ENCODE results near the gene FOXL1. TPM values are rescaled to one million over a fixed set of nuclear protein-coding genes. Genes with fewer than 3 reads are reported as not detected.

Gene FOXL1
- polyA plus RNA-seq, 1 experiment: 4.9 TPM

DNA sequence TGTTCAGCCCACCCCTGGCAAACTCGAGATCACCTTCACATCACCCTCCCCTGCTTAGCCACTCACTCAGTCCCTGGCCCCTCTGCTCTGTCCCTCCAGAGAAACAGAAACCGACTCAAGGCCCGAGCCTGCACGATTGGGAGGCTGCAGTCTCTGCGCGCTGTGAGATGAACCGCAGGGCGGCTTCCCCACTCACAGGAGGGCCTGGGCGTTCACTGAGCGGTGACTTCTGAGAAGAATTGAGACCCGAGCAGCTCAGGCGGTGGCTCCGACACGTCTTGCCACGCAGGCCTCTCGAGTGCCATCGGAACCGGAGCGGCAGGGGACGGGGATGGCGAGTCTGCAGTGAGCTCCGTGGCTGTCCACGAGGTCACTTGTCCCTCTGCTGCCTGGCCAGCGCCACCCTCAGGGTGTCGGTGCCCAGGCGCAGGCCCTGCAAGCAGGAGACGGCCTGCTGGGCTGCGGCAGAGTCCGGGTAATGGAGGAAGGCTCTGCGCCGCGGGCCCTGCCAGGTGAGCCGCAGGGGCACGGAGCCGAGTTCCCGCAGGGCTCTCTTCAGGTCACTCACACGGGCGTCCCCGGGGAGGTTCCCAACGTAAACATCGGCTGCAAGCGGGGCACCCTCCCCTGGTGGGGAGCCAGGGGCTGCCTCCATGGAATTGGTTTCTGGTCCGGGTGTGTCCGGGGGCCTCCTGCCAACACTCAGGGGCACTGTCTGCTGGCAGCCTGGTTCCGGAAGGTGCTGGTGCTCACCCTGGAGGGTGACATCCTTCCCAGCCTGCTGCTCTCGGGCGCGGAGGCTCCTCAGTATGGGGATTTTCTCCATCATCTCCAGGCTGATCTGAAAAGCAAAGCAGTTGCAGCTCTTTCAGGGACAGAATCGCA lies 46.5 kb upstream of the FOXL1 start:
- no peak for DNase-seq (ENCODE audit: low read depth)
- POLR2A ChIA-PET: no interaction called here
- H3K4me3 ChIP-seq (ENCODE audit: low read depth, low read length): no peak overlapping the region
- CTCF ChIA-PET: interaction anchor here (1.3 kb wide), 1 partner anchor 459 kb away, joined by 5 read pairs; no protein-coding TSS in a partner anchor
- H3K36me3 ChIP-seq (ENCODE audit: control insufficient read depth, insufficient read depth, low read length): peaks cover 7% of the 10 kb centered on the region
- no peaks in the 10 kb centered on the region for H3K27me3 ChIP-seq (ENCODE audit: control insufficient read depth, insufficient read depth, low read length)
- TF ChIP-seq, protein P1, sequence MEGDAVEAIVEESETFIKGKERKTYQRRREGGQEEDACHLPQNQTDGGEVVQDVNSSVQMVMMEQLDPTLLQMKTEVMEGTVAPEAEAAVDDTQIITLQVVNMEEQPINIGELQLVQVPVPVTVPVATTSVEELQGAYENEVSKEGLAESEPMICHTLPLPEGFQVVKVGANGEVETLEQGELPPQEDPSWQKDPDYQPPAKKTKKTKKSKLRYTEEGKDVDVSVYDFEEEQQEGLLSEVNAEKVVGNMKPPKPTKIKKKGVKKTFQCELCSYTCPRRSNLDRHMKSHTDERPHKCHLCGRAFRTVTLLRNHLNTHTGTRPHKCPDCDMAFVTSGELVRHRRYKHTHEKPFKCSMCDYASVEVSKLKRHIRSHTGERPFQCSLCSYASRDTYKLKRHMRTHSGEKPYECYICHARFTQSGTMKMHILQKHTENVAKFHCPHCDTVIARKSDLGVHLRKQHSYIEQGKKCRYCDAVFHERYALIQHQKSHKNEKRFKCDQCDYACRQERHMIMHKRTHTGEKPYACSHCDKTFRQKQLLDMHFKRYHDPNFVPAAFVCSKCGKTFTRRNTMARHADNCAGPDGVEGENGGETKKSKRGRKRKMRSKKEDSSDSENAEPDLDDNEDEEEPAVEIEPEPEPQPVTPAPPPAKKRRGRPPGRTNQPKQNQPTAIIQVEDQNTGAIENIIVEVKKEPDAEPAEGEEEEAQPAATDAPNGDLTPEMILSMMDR (IDR thresholded peaks at IDR 0.05; ENCODE audit: insufficient read depth, low read depth, low read length): no peak

DNA sequence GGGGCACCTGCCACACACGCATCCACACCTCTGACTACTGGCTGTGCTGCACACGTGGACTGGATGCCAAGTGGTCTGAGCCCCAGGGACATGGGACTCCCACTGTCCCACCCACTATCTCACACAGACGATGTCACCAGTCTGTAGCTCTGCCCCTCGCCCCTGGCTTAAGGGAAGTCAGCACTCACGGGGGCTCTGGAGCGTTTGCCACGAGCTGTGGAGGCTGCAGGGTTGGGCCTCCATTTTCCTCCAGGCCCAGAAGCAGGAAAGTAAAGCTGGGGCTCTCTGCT lies 45.9 kb upstream of the FOXL1 start:
- ChIA-PET POLR2A (no interaction called here), CTCF (interaction anchor here (1.3 to 1.4 kb wide), 2 partner anchors 15 to 459 kb away, joined by 5 read pairs; no protein-coding TSS in a partner anchor)
- no peak for DNase-seq (ENCODE audit: low read depth)
- TF ChIP-seq, protein P1 (IDR thresholded peaks at IDR 0.05; ENCODE audit: insufficient read depth, low read depth, low read length): no peak
- Histone ChIP-seq H3K36me3 (ENCODE audit: control insufficient read depth, insufficient read depth, low read length) (peaks cover 7% of the 10 kb centered on the region), H3K27me3 (ENCODE audit: control insufficient read depth, insufficient read depth, low read length) (no peaks in the 10 kb centered on the region), H3K4me3 (ENCODE audit: low read depth, low read length) (no peak overlapping the region)

GRCh38 chr16:86533076-86533475 lies 45.3 kb upstream of the FOXL1 start:
- Histone ChIP-seq H3K4me3 (ENCODE audit: low read depth, low read length) (no peak overlapping the region), H3K36me3 (ENCODE audit: control insufficient read depth, insufficient read depth, low read length) (peaks cover 11% of the 10 kb centered on the region), H3K27me3 (ENCODE audit: control insufficient read depth, insufficient read depth, low read length) (no peaks in the 10 kb centered on the region)
- CTCF ChIA-PET: interaction anchor here (1.3 to 1.4 kb wide), 2 partner anchors 15 to 460 kb away, joined by 5 read pairs; no protein-coding TSS in a partner anchor
- TF ChIP-seq, protein P1 (IDR thresholded peaks at IDR 0.05; ENCODE audit: insufficient read depth, low read depth, low read length): no peak
- POLR2A ChIA-PET: no interaction called here
- DNase-seq (ENCODE audit: low read depth): no peak

GRCh38 chr16:86533767-86534351 lies 44.5 kb upstream of the FOXL1 start:
- CTCF ChIA-PET: interaction anchor here (1.4 kb wide), 1 partner anchor 16 kb away, joined by 5 read pairs; no protein-coding TSS in a partner anchor
- DNase-seq (ENCODE audit: low read depth): no peak
- POLR2A ChIA-PET: no interaction called here
- Histone ChIP-seq H3K4me3 (ENCODE audit: low read depth, low read length) (no peak overlapping the region), H3K36me3 (ENCODE audit: control insufficient read depth, insufficient read depth, low read length) (peaks cover 17% of the 10 kb centered on the region), H3K27me3 (ENCODE audit: control insufficient read depth, insufficient read depth, low read length) (no peaks in the 10 kb centered on the region)
- TF ChIP-seq, protein P1 (IDR thresholded peaks at IDR 0.05; ENCODE audit: insufficient read depth, low read depth, low read length): no peak

All from BJ (cell line).